Measurements from ENCODE around the gene WDR89. TPM values are rescaled to one million over a fixed set of nuclear protein-coding genes. Genes with fewer than 3 reads are reported as not detected.

The WDR89 gene
- total and polyA plus RNA-seq, 2 donors: 17.0 to 21.0 TPM

DNA sequence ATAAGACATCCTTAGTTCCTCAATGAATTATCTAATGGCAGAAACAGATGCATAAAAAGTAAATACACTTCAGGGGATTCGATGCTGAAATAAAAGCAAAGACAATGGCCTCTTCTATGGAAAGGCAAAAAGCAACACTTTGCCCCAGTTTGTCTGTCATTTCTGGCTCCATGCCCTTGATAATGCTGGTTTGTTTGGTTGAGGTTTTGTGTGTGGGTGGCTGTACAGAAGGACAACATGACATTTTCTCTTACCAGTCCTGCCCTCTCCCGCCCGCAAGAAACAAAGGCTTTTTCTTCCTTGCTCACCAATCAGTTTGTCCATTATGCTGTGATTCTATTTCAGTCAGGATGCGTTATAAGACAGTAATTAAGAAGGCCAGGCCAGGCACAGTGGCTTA is 18.1 kb upstream of the WDR89 start:
- Histone ChIP-seq H3K27ac (ENCODE audit: low read depth in 1 of 2, low read length in 1 of 2) (no peak overlapping the region), H3K4me3 (ENCODE audit: low read length in 2 of 2) (no peak overlapping the region), H3K4me1 (ENCODE audit: control insufficient read depth in 2 of 2, insufficient read depth in 2 of 2, low read length in 2 of 2) (no peaks in the 10 kb centered on the region), H3K9me3 (ENCODE audit: control insufficient read depth in 2 of 2, insufficient read depth in 1 of 2, low read length in 1 of 2) (peaks cover 0 to 8% of the 10 kb centered on the region in 2 donors), H3K36me3 (ENCODE audit: control insufficient read depth in 2 of 2, insufficient read depth in 2 of 2, low read length in 1 of 2) (peaks cover 0 to 4% of the 10 kb centered on the region in 2 donors), H3K27me3 (ENCODE audit: control insufficient read depth in 2 of 2, insufficient read depth in 1 of 2, low read length in 1 of 2) (no peaks in the 10 kb centered on the region)
- 97% methylated on average over 4 of the region's 4 CpGs for WGBS
- no peak for DNase-seq (ENCODE audit: low read depth in 6 of 9, low spot score in 9 of 9)

DNA sequence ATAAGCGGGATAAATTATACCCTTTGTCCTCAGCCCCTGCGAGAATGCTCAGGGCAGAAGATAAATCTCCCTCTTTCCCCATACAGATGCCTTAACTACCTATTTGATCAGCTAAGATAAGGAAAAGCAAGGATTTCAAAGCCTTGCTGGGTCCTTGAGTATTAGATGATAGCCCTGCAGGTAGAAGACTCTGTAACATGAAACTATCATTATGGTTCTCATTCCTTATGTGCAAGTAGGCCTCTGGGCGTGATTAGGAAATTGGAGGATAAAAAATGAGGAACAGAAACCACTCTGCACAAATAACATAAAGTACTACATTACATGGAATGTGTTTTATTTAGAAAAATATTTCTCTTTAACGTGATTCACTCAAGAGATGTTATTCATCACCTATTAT is 14.5 kb upstream of the WDR89 start:
- no peaks in the 10 kb centered on the region for H3K9me3 ChIP-seq (ENCODE audit: control insufficient read depth in 2 of 2, insufficient read depth in 1 of 2, low read length in 1 of 2)
- no peak for DNase-seq (ENCODE audit: low read depth in 6 of 9, low spot score in 9 of 9)
- WGBS: 93% methylated on average over 4 of the region's 4 CpGs
- no peaks in the 10 kb centered on the region for H3K27me3 ChIP-seq (ENCODE audit: control insufficient read depth in 2 of 2, insufficient read depth in 1 of 2, low read length in 1 of 2)
- peaks cover 0 to 7% of the 10 kb centered on the region in 2 donors for H3K36me3 ChIP-seq (ENCODE audit: control insufficient read depth in 2 of 2, insufficient read depth in 2 of 2, low read length in 1 of 2)
- H3K27ac ChIP-seq (ENCODE audit: low read depth in 1 of 2, low read length in 1 of 2): no peak overlapping the region
- H3K4me1 ChIP-seq (ENCODE audit: control insufficient read depth in 2 of 2, insufficient read depth in 2 of 2, low read length in 2 of 2): peaks cover 2 to 3% of the 10 kb centered on the region in 2 donors
- H3K4me3 ChIP-seq (ENCODE audit: low read length in 2 of 2): no peak overlapping the region

DNA sequence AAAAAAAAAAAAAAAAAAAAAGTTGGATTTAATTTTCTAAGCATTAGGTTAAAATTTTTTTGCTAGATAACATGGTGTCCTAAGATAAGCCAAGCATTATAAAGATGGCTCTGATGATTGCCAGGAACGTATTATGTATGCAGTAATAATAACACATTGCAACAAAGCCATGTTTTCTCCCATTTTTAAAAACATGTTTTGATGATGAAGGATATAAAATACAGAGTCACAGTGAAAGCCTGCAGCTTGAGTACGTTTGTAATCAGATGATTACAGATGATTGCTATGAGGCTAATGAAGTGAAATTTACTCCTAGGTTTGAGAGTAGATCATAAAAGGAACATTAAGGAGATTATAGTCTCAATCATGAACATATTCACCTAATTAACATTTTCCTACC is 13.3 kb upstream of the WDR89 start:
- no peaks in the 10 kb centered on the region for H3K9me3 ChIP-seq (ENCODE audit: control insufficient read depth in 2 of 2, insufficient read depth in 1 of 2, low read length in 1 of 2)
- no peak overlapping the region for H3K27ac ChIP-seq (ENCODE audit: low read depth in 1 of 2, low read length in 1 of 2)
- no peak for DNase-seq (ENCODE audit: low read depth in 6 of 9, low spot score in 9 of 9)
- H3K27me3 ChIP-seq (ENCODE audit: control insufficient read depth in 2 of 2, insufficient read depth in 1 of 2, low read length in 1 of 2): no peaks in the 10 kb centered on the region
- WGBS: 96% methylated on average over 2 of the region's 2 CpGs
- H3K4me3 ChIP-seq (ENCODE audit: low read length in 2 of 2): no peak overlapping the region
- peaks cover 0 to 7% of the 10 kb centered on the region in 2 donors for H3K36me3 ChIP-seq (ENCODE audit: control insufficient read depth in 2 of 2, insufficient read depth in 2 of 2, low read length in 1 of 2)
- H3K4me1 ChIP-seq (ENCODE audit: control insufficient read depth in 2 of 2, insufficient read depth in 2 of 2, low read length in 2 of 2): peaks cover 12 to 16% of the 10 kb centered on the region in 2 donors

DNA sequence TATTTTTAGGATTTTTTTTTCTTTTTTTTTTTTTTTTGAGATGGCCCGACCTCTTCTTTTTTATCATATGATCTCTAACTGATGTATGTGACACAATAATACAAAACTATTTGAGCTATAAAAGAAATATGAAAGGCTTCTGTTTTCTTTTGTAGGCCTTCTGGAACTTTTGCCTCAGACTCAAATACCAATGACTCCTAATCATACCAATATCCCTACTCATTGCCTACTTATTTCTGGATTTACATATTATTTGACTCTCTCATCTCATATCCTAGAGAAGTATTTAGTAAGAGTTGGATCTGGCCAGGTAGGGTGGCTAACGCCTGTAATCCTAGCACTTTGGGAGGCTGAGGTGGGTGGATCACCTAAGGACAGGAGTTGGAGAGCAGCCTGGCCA is 12.7 kb upstream of the WDR89 start:
- no peak for DNase-seq (ENCODE audit: low read depth in 6 of 9, low spot score in 9 of 9)
- Histone ChIP-seq H3K36me3 (ENCODE audit: control insufficient read depth in 2 of 2, insufficient read depth in 2 of 2, low read length in 1 of 2) (peaks cover 0 to 7% of the 10 kb centered on the region in 2 donors), H3K27ac (ENCODE audit: low read depth in 1 of 2, low read length in 1 of 2) (no peak overlapping the region), H3K4me1 (ENCODE audit: control insufficient read depth in 2 of 2, insufficient read depth in 2 of 2, low read length in 2 of 2) (peaks cover 12 to 18% of the 10 kb centered on the region in 2 donors), H3K9me3 (ENCODE audit: control insufficient read depth in 2 of 2, insufficient read depth in 1 of 2, low read length in 1 of 2) (no peaks in the 10 kb centered on the region), H3K27me3 (ENCODE audit: control insufficient read depth in 2 of 2, insufficient read depth in 1 of 2, low read length in 1 of 2) (no peaks in the 10 kb centered on the region), H3K4me3 (ENCODE audit: low read length in 2 of 2) (no peak overlapping the region)
- 93% methylated on average over 2 of the region's 2 CpGs for WGBS

DNA sequence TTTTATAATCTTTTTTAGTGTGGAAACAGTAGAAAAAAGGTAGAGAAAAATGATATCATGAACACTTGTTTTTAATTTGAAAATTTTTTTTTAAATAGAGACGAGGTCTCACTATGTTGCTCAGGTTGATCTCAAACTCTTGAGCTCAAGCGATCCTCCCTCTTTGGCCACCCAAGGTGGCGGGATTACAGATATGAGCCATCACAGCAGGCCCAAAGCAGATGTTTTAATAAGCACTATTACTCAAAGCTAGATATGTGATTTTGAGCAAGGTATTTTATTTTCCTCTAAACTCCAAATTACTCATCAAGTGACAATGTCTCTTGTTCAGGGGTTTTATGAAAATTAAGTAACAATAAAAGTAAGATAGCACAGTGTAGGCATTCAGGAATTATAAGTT is 10.7 kb upstream of the WDR89 start:
- WGBS: 97% methylated on average over 3 of the region's 3 CpGs
- H3K4me3 ChIP-seq (ENCODE audit: low read length in 2 of 2): no peak overlapping the region
- no peaks in the 10 kb centered on the region for H3K9me3 ChIP-seq (ENCODE audit: control insufficient read depth in 2 of 2, insufficient read depth in 1 of 2, low read length in 1 of 2)
- peaks cover 0 to 6% of the 10 kb centered on the region in 2 donors for H3K36me3 ChIP-seq (ENCODE audit: control insufficient read depth in 2 of 2, insufficient read depth in 2 of 2, low read length in 1 of 2)
- DNase-seq (ENCODE audit: low read depth in 6 of 9, low spot score in 9 of 9): no peak
- H3K4me1 ChIP-seq (ENCODE audit: control insufficient read depth in 2 of 2, insufficient read depth in 2 of 2, low read length in 2 of 2): peaks cover 12 to 18% of the 10 kb centered on the region in 2 donors
- H3K27ac ChIP-seq (ENCODE audit: low read depth in 1 of 2, low read length in 1 of 2): no peak overlapping the region
- H3K27me3 ChIP-seq (ENCODE audit: control insufficient read depth in 2 of 2, insufficient read depth in 1 of 2, low read length in 1 of 2): no peaks in the 10 kb centered on the region

DNA sequence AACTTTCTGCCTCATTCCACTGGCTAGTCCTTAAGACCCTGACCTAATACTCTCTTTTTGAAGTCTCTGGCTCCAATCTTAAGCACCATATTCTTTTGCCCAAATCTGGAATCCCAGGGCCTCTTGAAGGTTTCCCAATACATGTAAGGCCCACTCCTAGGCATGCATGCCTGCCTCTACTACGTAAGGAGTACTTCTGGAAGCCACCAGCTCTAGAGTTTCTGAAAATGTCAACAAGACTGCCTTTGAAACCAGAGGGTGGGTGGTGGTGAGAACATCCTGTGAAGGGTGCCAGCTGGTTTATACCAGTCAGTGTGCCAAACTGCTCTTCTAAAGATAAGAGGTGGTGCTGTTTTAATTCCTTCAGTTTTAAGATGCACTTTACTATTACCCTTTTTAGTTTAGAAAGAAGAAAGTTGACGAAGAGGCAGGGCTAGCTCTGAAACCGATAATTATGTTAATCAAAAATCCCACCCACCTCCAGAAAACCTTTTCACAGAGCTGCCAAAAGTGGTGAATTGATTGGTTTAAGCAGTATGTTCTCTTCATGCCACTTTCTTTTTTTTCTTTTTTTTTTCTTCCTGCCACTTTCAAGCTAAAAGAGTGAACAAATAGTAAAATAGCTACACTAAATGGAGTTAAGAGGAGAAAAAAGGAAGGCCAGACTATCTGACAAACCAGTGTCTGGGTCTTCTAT is 8.7 kb upstream of the WDR89 start:
- Histone ChIP-seq H3K27ac (ENCODE audit: low read depth in 1 of 2, low read length in 1 of 2) (peak overlapping the region; percentile 98 to 99), H3K36me3 (ENCODE audit: control insufficient read depth in 2 of 2, insufficient read depth in 2 of 2, low read length in 1 of 2) (peaks cover 0 to 6% of the 10 kb centered on the region in 2 donors), H3K27me3 (ENCODE audit: control insufficient read depth in 2 of 2, insufficient read depth in 1 of 2, low read length in 1 of 2) (no peaks in the 10 kb centered on the region), H3K4me1 (ENCODE audit: control insufficient read depth in 2 of 2, insufficient read depth in 2 of 2, low read length in 2 of 2) (peaks cover 12 to 18% of the 10 kb centered on the region in 2 donors), H3K4me3 (ENCODE audit: low read length in 2 of 2) (no peak overlapping the region), H3K9me3 (ENCODE audit: control insufficient read depth in 2 of 2, insufficient read depth in 1 of 2, low read length in 1 of 2) (no peaks in the 10 kb centered on the region)
- peak; percentile 65 to 95 (median 85) for DNase-seq (ENCODE audit: low read depth in 6 of 9, low spot score in 9 of 9)
- WGBS: 36% methylated on average over 3 of the region's 3 CpGs

DNA sequence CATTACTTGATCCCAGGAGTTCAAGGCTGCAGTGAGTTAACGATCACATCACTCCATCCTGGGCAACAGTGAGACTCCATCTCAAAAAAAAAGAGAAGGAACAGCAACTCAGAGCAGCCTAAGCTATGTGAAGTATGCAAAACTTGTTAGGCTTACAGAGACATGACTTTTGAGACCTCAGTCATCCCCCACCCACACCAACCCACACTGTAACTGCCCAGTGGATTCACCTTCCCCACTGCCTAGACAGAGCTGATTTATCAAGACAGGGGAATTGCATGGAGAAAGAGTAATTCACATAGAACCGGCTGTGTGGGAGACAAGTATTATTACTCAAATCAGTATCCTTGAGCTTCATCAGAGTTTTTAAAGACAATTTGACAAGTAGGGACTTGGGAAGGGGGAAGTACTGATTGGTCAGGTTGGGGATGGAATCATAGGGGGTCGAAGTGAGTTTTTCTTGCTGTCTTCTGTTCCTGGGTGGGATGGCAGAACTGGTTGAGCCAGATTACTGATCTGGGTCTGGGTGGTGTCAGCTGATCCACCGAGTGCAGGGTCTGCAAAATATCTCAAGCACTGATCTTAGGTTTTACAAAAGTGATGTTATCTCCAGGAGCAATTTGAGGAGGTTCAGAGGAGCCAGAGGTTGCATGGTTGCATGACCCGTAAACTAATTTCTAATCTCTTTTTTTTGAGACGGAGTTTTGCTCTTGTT is 6.2 kb upstream of the WDR89 start:
- no peaks in the 10 kb centered on the region for H3K9me3 ChIP-seq (ENCODE audit: control insufficient read depth in 2 of 2, insufficient read depth in 1 of 2, low read length in 1 of 2)
- no peak for DNase-seq (ENCODE audit: low read depth in 6 of 9, low spot score in 9 of 9)
- peaks cover 0 to 3% of the 10 kb centered on the region in 2 donors for H3K36me3 ChIP-seq (ENCODE audit: control insufficient read depth in 2 of 2, insufficient read depth in 2 of 2, low read length in 1 of 2)
- no peak overlapping the region for H3K27ac ChIP-seq (ENCODE audit: low read depth in 1 of 2, low read length in 1 of 2)
- no peak overlapping the region for H3K4me3 ChIP-seq (ENCODE audit: low read length in 2 of 2)
- peaks cover 12 to 18% of the 10 kb centered on the region in 2 donors for H3K4me1 ChIP-seq (ENCODE audit: control insufficient read depth in 2 of 2, insufficient read depth in 2 of 2, low read length in 2 of 2)
- no peaks in the 10 kb centered on the region for H3K27me3 ChIP-seq (ENCODE audit: control insufficient read depth in 2 of 2, insufficient read depth in 1 of 2, low read length in 1 of 2)
- WGBS: 95% methylated on average over 6 of the region's 6 CpGs

DNA sequence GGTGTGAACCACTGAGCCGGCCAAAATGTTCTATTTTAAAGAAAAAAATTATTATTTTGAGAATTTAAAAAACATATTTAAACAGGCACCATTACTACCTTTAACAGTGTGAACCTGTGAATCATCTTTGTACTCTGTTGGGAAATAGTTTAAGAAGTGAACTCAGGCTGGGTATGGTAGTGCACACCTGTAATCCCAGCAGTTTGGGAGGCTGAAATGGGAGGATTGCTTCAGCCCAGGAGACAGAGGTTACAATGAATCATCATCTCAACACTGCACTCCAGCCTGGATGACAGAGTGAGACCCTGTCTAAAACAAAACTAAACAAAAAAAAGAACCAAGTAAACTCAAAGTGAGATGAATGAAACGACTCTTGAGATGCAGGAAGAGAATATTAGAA is 3.1 kb upstream of the WDR89 start:
- Histone ChIP-seq H3K4me1 (ENCODE audit: control insufficient read depth in 2 of 2, insufficient read depth in 2 of 2, low read length in 2 of 2) (peaks cover 0 to 9% of the 10 kb centered on the region in 2 donors), H3K27ac (ENCODE audit: low read depth in 1 of 2, low read length in 1 of 2) (no peak overlapping the region), H3K4me3 (ENCODE audit: low read length in 2 of 2) (no peak overlapping the region), H3K27me3 (ENCODE audit: control insufficient read depth in 2 of 2, insufficient read depth in 1 of 2, low read length in 1 of 2) (no peaks in the 10 kb centered on the region), H3K9me3 (ENCODE audit: control insufficient read depth in 2 of 2, insufficient read depth in 1 of 2, low read length in 1 of 2) (no peaks in the 10 kb centered on the region), H3K36me3 (ENCODE audit: control insufficient read depth in 2 of 2, insufficient read depth in 2 of 2, low read length in 1 of 2) (peaks cover 0 to 3% of the 10 kb centered on the region in 2 donors)
- 95% methylated on average over 2 of the region's 2 CpGs for WGBS
- DNase-seq (ENCODE audit: low read depth in 6 of 9, low spot score in 9 of 9): no peak

DNA sequence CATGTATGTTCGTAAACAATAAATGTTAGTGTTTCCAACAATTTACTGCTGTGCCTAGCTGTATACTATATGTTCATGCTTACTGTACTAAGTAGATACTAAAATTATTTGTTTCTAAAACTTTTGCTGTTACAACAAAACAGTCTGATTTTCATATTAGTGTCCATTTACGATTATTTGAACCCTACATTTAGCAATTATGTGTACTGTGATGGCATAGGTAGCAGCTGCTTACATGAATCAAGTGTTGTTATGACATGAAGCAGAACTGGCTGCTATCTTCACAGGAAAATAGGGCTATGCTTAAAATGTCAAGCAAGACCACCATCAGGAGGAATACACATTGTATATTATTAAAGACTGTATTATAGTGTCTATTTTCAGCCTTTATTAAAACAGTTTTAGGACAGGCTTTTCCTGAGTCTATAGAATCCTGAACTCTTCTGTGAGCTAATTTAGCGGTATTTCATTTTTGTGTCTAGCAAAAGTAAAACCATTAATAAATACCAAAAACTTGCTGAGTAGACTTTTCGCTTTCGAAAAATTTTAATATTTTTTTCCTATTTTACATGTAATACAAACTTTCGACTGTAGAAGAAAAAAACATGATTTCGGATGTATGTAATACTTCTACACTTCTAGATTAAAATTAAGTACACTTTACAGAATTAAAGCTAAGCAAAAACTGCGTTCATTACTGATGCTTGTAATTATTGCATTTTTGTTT is 1.1 kb upstream of the WDR89 start:
- H3K27ac ChIP-seq (ENCODE audit: low read depth in 1 of 2, low read length in 1 of 2): peak overlapping the region; percentile 85 to 93
- peak overlapping the region; percentile 66 to 83 for H3K4me3 ChIP-seq (ENCODE audit: low read length in 2 of 2)
- WGBS: 76% methylated on average over 8 of the region's 8 CpGs
- H3K36me3 ChIP-seq (ENCODE audit: control insufficient read depth in 2 of 2, insufficient read depth in 2 of 2, low read length in 1 of 2): peaks cover 0 to 4% of the 10 kb centered on the region in 2 donors
- no peak for DNase-seq (ENCODE audit: low read depth in 6 of 9, low spot score in 9 of 9)
- peaks cover 0 to 9% of the 10 kb centered on the region in 2 donors for H3K4me1 ChIP-seq (ENCODE audit: control insufficient read depth in 2 of 2, insufficient read depth in 2 of 2, low read length in 2 of 2)
- no peaks in the 10 kb centered on the region for H3K27me3 ChIP-seq (ENCODE audit: control insufficient read depth in 2 of 2, insufficient read depth in 1 of 2, low read length in 1 of 2)
- no peaks in the 10 kb centered on the region for H3K9me3 ChIP-seq (ENCODE audit: control insufficient read depth in 2 of 2, insufficient read depth in 1 of 2, low read length in 1 of 2)

Data from thymus (tissue), 11 donors.